PC-9 (cell line): ENCODE results near the gene MAP2K5. TPM values are rescaled to one million over a fixed set of nuclear protein-coding genes. Genes with fewer than 3 reads are reported as not detected.
A peak's percentile ranks its signal among the peaks of the same experiment; 100 is the strongest.

Experiments used
- BruUV-seq: library from RNA; stranded (reverse); fragments of 400-500 nt; replicated peaks from 2 replicates; lab custom pipeline; 2021; lab: Mats Ljungman, UMichigan
- CTCF ChIA-PET: fragments of 300-600 bp; sonication (Branson Sonifier 250); formaldehyde crosslinking; loops from one replicate; lab custom pipeline; 2022; ENCODE audit warnings: antibody characterized with exemption; lab: Charles Lee
- POLR2A ChIA-PET: fragments of 300-600 bp; sonication (Branson Sonifier 250); formaldehyde crosslinking; loops from one replicate; lab custom pipeline; 2022; ENCODE audit warnings: antibody characterized with exemption; ENCODE audit not compliant: unreplicated experiment; lab: Charles Lee
- DNase-seq, 2 experiments: peaks; one replicate each; pipeline versions ENCODE4 v3.0.0 to v3.0.0-alpha.2; 2015 to 2022; ENCODE audit warnings: mixed read lengths in 1 of 2
- H2AFZ ChIP-seq: fragments of 200-600 bp; sonication (generic); 2 replicates; pipeline ENCODE4 v1.8.1; 2017; ENCODE audit warnings: antibody characterized with exemption
- H3F3A ChIP-seq: fragments of 200-600 bp; sonication (generic); 2 replicates; pipeline ENCODE4 v1.8.1; 2017; ENCODE audit warnings: antibody characterized with exemption, mild to moderate bottlenecking, low read depth; ENCODE audit not compliant: insufficient read depth
- H3K27ac ChIP-seq: fragments of 200-600 bp; sonication (generic); 2 replicates; pipeline ENCODE4 v1.6.1; 2016; ENCODE audit warnings: mixed run types
- H3K27me3 ChIP-seq: fragments of 200-600 bp; sonication (generic); 2 replicates; pipeline ENCODE4 v1.6.1; 2016; ENCODE audit warnings: low read depth, mixed run types; ENCODE audit not compliant: insufficient read depth
- H3K36me3 ChIP-seq: fragments of 200-600 bp; sonication (generic); 2 replicates; pipeline ENCODE4 v1.6.1; 2016; ENCODE audit warnings: low read depth, mixed run types
- H3K4me1 ChIP-seq: fragments of 200-600 bp; sonication (generic); replicated peaks from 2 replicates; pipeline ENCODE4 v1.6.1; 2016; ENCODE audit warnings: mixed run types; ENCODE audit not compliant: insufficient read depth
- H3K4me2 ChIP-seq: fragments of 200-600 bp; sonication (generic); 2 replicates; pipeline ENCODE4 v1.6.1; 2017; ENCODE audit warnings: mixed run types
- H3K4me3 ChIP-seq: fragments of 200-600 bp; sonication (generic); 2 replicates; pipeline ENCODE4 v1.6.1; 2016; ENCODE audit warnings: mixed run types
- H3K79me2 ChIP-seq: fragments of 200-600 bp; sonication (generic); 2 replicates; pipeline ENCODE4 v1.6.1; 2017; ENCODE audit warnings: low read depth, mixed run types
- H3K9me2 ChIP-seq: fragments of 200-600 bp; sonication (generic); 2 replicates; pipeline ENCODE4 v1.8.1; 2017; ENCODE audit warnings: mild to moderate bottlenecking; ENCODE audit not compliant: insufficient read depth
- H3K9me3 ChIP-seq: fragments of 200-600 bp; sonication (generic); 2 replicates; pipeline ENCODE4 v1.8.1; 2016; ENCODE audit warnings: low read depth; ENCODE audit not compliant: insufficient read depth
- H4K20me1 ChIP-seq: fragments of 200-600 bp; sonication (generic); 2 replicates; pipeline ENCODE4 v1.8.1; 2017; ENCODE audit not compliant: insufficient read depth
- CTCF ChIP-seq: fragments of 200-600 bp; sonication (generic); conservative IDR thresholded peaks from 2 replicates; pipeline ENCODE4 v1.6.1; 2017; ENCODE audit warnings: mixed run types, antibody characterized with exemption, mild to moderate bottlenecking, moderate library complexity
- EZH2 ChIP-seq: fragments of 200-600 bp; sonication (generic); IDR thresholded peaks from 2 replicates; pipeline ENCODE4 v1.8.0; 2017; ENCODE audit warnings: antibody characterized with exemption, low read depth
- intact Hi-C: fragments of 100-400 bp; cut with micrococcal nuclease; formaldehyde crosslinking; loops from one replicate; pipeline ENCODE4 v1.10.0; 2022; ENCODE audit not compliant: unreplicated experiment
- total RNA-seq: library from RNA; stranded (reverse); gene quantifications from 2 replicates; pipeline ENCODE4 v1.2.3, GENCODE V29; 2021

Gene MAP2K5
- total RNA-seq, 1 experiment from 2014 or later, result 26.9 TPM

DNA sequence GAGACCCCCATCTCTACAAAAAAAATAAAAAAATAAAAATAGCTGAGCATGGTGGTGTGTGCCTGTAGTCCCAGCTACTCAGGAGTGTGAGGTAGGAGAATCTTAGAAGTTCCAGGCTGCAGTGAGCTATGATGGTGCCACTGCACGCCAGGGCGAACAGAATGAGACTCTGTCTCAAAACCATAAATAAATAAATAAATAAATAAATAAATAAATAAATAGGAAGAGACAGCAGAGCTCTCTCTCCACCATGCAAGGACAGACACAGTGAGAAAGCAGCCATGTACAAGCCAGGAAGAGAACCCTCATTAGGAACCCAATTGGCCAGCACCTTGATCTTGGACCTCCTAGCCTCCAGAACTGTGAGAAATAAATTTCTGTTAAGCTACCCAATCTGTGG is 26.9 kb upstream of the MAP2K5 start:
- no peaks in the 10 kb centered on the region for H3K9me3 ChIP-seq
- intact Hi-C loops, result no loop called here
- H2AFZ ChIP-seq, result no peak overlapping the region
- no peaks in the 10 kb centered on the region; the same call in 1 of the 2 replicates for H3K9me2 ChIP-seq
- DNase-seq, result no peak
- H3K27me3 ChIP-seq, result no peaks in the 10 kb centered on the region
- no peak overlapping the region for H3K27ac ChIP-seq
- ChIA-PET CTCF (no interaction called here), POLR2A (interaction anchor here (0.8 kb wide), 1 partner anchor 8 kb away, joined by 4 read pairs; no protein-coding TSS in a partner anchor)
- H4K20me1 ChIP-seq, result no peaks in the 10 kb centered on the region
- BruUV-seq, result no TSS peak
- no peaks in the 10 kb centered on the region for H3K4me1 ChIP-seq
- peaks cover 8% of the 10 kb centered on the region; the same call in 1 of the 2 replicates for H3F3A ChIP-seq
- no peak for TF ChIP-seq CTCF
- no peak for TF ChIP-seq EZH2
- no peaks in the 10 kb centered on the region for H3K79me2 ChIP-seq
- no peaks in the 10 kb centered on the region; the same call in 1 of the 2 replicates for H3K36me3 ChIP-seq
- no peak overlapping the region for H3K4me3 ChIP-seq
- no peak overlapping the region for H3K4me2 ChIP-seq

- Histone ChIP-seq H3F3A (peaks cover 25% of the 10 kb centered on the region), H3K4me3 (peak overlapping the region; percentile 83), H2AFZ (peak overlapping the region; percentile 79), H4K20me1 (peaks cover 11% of the 10 kb centered on the region), H3K36me3 (no peaks in the 10 kb centered on the region), H3K4me1 (peaks cover 17% of the 10 kb centered on the region), H3K27ac (peak overlapping the region; percentile 67), H3K9me3 (no peaks in the 10 kb centered on the region), H3K4me2 (peak overlapping the region; percentile 85), H3K27me3 (no peaks in the 10 kb centered on the region), H3K79me2 (peaks cover 41% of the 10 kb centered on the region), H3K9me2 (no peaks in the 10 kb centered on the region)
- CTCF ChIA-PET, result no interaction called here
- TSS peak; percentile 75 for BruUV-seq
- POLR2A ChIA-PET, result interaction anchor here (0.5 to 0.8 kb wide), 9 partner anchors 12 to 1652 kb away, joined by 3 to 15 read pairs (median 4); partner anchors contain the start of gene MAP2K5
- no peak for DNase-seq
- intact Hi-C loops, result loop anchor here (5.0 kb wide), 1 partner anchor 317 kb away; no protein-coding TSS in a partner anchor
- TF ChIP-seq CTCF (no peak), EZH2 (no peak)
Observed at GRCh38 chr15:67520321-67521028, 22.0 kb upstream of the MAP2K5 start.

DNA sequence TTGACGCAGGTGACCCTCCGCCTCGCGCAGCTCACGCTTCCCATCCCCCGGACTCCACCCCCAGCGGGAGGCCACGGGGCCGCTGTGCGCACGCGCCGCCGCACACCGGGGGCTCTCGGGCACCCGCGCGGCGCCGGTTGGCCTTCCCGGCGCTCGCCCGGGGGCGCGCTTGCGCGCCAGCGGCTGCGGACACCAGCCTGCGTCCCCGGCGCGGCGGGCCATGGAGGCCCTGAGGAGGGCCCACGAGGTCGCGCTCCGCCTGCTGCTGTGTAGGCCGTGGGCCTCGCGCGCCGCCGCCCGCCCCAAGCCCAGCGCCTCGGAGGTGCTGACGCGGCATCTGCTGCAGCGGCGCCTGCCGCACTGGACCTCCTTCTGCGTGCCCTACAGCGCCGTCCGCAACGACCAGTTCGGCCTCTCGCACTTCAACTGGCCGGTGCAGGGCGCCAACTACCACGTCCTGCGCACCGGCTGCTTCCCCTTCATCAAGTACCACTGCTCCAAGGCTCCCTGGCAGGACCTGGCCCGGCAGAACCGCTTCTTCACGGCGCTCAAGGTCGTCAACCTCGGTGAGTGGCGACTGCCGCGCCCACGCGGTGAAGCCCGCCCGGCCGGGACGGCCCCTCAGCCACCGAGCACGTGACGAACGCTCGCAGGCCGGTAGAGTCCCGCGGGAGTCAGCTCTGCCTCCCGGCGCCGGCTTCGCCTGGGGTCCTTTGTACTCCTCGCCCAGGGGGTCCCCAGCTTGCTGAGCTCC is 21.3 kb upstream of the MAP2K5 start, which contains the start of gene C15orf61:
Gene C15orf61 (plus strand): TSS at position 103 of the 754 bp plus-strand sequence. CDS start 118 bp downstream, at position 221.
- peaks cover 17% of the 10 kb centered on the region for H3K4me1 ChIP-seq
- no peaks in the 10 kb centered on the region for H3K9me3 ChIP-seq
- ChIA-PET POLR2A (interaction anchor here (0.5 to 0.8 kb wide), 10 partner anchors 13 to 1652 kb away, joined by 3 to 15 read pairs (median 4); partner anchors contain the start of gene MAP2K5), CTCF (no interaction called here)
- intact Hi-C loops, result loop anchor here (5.0 kb wide), 1 partner anchor 316 kb away; no protein-coding TSS in a partner anchor
- no peaks in the 10 kb centered on the region for H3K9me2 ChIP-seq
- H3K4me3 ChIP-seq, result peak within 1 kb of the TSS; percentile 83
- H2AFZ ChIP-seq, result peak within 1 kb of the TSS; percentile 84
- peak; percentile 69 to 95 for DNase-seq
- H3K27ac ChIP-seq, result peak within 1 kb of the TSS; percentile 85
- H3K79me2 ChIP-seq, result peaks cover 46% of the 10 kb centered on the region
- no TSS peak for BruUV-seq
- H3F3A ChIP-seq, result peaks cover 25% of the 10 kb centered on the region
- no peaks in the 10 kb centered on the region for H3K36me3 ChIP-seq
- H3K27me3 ChIP-seq, result no peaks in the 10 kb centered on the region
- peaks cover 11% of the 10 kb centered on the region for H4K20me1 ChIP-seq
- H3K4me2 ChIP-seq, result peak within 1 kb of the TSS; percentile 92
- TF ChIP-seq CTCF, result no peak
- TF ChIP-seq EZH2, result no peak
